Jurkat, Clone E6-1 (cell line): ENCODE data around the gene HNMT.
"Not testable (repeated sequence)": the region's sequence is repeated elsewhere in the genome, so short reads cannot be mapped to it uniquely, and the experiment has no call there.

Experiments used
- DNase-seq: peaks from one replicate; pipeline ENCODE4 v3.0.0-alpha.2; 2011; ENCODE audit warnings: low read depth, low spot score
- H3K4me3 ChIP-seq: 2 replicates; pipeline ENCODE4 v1.5.1; 2011; ENCODE audit warnings: mild to moderate bottlenecking, low read length, control low read depth, moderate library complexity

Gene HNMT

GRCh38 chr2:137968477-137969417, 4.5 kb downstream of the HNMT start:
- DNase-seq, result no peak
- H3K4me3 ChIP-seq, result no peak overlapping the region

- DNase-seq, result no peak
- no peak overlapping the region for H3K4me3 ChIP-seq
Observed at GRCh38 chr2:137969418-137969765, 5.1 kb downstream of the HNMT start.

GRCh38 chr2:137969876-137970275, 5.6 kb downstream of the HNMT start:
- H3K4me3 ChIP-seq, result no peak overlapping the region
- DNase-seq, result no peak

DNA sequence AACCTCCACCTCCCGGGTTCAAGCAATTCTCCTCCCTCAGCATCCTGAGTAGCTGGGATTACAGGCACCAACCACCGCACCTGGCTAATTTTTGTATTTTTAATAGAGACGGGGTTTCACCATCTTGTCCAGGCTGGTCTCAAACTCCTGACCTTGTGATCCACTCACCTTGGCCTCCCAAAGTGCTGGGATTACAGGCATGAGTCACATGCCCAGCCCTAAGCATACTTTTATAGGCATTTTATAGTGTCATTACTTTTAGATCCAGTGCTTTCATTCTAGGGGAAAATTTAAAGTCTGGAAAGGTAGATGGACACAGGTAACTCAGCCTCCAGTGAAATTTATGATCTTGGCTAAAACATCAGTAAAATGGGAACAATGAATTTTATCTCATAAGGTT, 7.0 kb downstream of the HNMT start:
- DNase-seq, H3K4me3 ChIP-seq: not testable (repeated sequence)

GRCh38 chr2:137973280-137973679, 9.0 kb downstream of the HNMT start:
- DNase-seq, result no peak
- no peak overlapping the region for H3K4me3 ChIP-seq

GRCh38 chr2:137975280-137976271, 11.3 kb downstream of the HNMT start:
- H3K4me3 ChIP-seq, result no peak overlapping the region
- DNase-seq, result no peak

GRCh38 chr2:137976274-137976673, 12.0 kb downstream of the HNMT start:
- no peak for DNase-seq

GRCh38 chr2:137977790-137978189, 13.5 kb downstream of the HNMT start:
- H3K4me3 ChIP-seq, result no peak overlapping the region

More at GRCh38 chr2:137976274-137976673, 12.0 kb downstream of the HNMT start:
- no peak overlapping the region for H3K4me3 ChIP-seq

GRCh38 chr2:137980459-137980858, 16.2 kb downstream of the HNMT start:
- DNase-seq, result no peak

More at GRCh38 chr2:137977790-137978189, 13.5 kb downstream of the HNMT start:
- DNase-seq, result no peak

DNA sequence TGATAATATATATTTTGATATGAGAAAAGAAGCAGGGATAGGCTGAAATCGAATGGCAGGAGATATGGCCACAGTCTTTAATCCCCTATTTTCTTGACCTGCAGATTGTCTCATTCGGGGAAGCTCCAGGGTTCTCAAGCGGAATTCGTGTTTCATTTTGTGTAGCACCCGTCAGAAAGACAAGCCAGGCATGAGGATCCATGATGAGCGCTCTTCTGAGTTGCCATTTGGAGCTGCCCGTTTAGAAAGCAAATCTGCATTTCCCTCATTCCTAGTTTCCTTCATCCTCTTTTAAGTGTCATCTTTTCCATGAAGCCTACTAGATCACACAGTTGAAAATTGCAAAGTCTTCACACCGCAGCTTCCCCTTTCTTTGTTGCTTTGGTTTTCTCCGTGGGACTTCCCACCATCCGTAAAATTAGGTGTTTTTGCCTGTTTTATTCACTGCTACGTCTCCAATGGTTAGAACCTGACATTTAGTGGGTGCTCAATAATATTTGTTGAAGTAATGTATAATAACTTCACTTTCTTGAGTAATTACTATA, 16.9 kb downstream of the HNMT start:
- H3K4me3 ChIP-seq, result no peak overlapping the region

More at GRCh38 chr2:137980459-137980858, 16.2 kb downstream of the HNMT start:
- H3K4me3 ChIP-seq, result no peak overlapping the region

DNA sequence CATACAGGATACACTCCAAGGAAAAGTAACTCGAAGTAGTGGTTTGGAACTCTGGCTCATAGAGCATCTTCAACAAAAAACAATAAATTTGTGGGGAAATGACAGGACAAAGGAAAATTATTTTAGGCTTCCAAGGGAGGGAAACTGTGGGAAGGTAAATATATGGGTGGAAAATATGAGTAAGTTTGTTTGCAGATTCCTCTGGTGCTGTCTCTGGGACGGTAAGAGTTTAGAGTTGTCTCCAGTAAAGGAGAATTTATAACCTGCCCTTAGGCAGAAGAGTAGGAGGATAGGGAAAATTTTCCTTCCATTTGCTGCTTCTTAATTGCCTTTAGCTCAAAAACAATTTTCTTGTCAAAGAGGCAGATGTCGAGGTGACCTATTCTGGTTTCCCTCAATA, 19.3 kb downstream of the HNMT start:
- H3K4me3 ChIP-seq, result no peak overlapping the region

More for the DNA sequence above, 16.9 kb downstream of the HNMT start:
- DNase-seq, result no peak

GRCh38 chr2:137986268-137986667, 22.0 kb downstream of the HNMT start:
- no peak for DNase-seq
- no peak overlapping the region for H3K4me3 ChIP-seq

More for the DNA sequence above, 19.3 kb downstream of the HNMT start:
- no peak for DNase-seq

- H3K4me3 ChIP-seq, result no peak overlapping the region
- no peak for DNase-seq
Observed at GRCh38 chr2:137987011-137987410, 22.7 kb downstream of the HNMT start.

- no peak for DNase-seq
Observed at GRCh38 chr2:137991078-137991477, 26.8 kb downstream of the HNMT start.

GRCh38 chr2:137992039-137992646, 27.9 kb downstream of the HNMT start:
- H3K4me3 ChIP-seq, result no peak overlapping the region
- no peak for DNase-seq

More at GRCh38 chr2:137991078-137991477, 26.8 kb downstream of the HNMT start:
- no peak overlapping the region for H3K4me3 ChIP-seq

- not testable (repeated sequence) for DNase-seq, H3K4me3 ChIP-seq
Observed at GRCh38 chr2:137993715-137994476, 29.6 kb downstream of the HNMT start.

DNA sequence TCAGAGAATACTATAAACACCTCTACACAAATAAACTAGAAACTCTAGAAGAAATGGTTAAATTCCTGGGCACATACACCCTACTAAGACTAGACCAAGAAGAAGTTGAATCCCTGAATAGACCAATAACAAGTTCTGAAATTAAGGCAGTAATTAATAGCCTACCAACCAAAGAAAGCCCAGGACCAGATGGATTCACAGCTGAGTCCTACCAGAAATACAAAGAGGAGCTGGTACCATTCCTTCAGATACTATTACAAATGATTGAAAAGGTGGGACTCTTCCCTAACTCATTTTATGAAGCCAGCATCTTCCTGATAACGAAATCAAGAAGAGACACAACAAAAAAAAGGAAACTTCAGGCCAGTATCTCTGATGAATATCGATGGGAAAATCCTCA, 31.1 kb downstream of the HNMT start:
- not testable (repeated sequence) for DNase-seq, H3K4me3 ChIP-seq

GRCh38 chr2:137996158-137996557, 31.9 kb downstream of the HNMT start:
- DNase-seq, H3K4me3 ChIP-seq: not testable (repeated sequence)
